Measurements from ENCODE around the gene PTPN1.

The PTPN1 gene

GRCh38 chr20:50467718-50468356, 42.3 kb upstream of the PTPN1 start:
- no peak for TF ChIP-seq CTCF (IDR thresholded peaks at IDR 0.05; ENCODE audit: low read depth, low read length)
- H3K4me3 ChIP-seq (ENCODE audit: low read depth, low read length): no peak overlapping the region

GRCh38 chr20:50468378-50468798, 41.8 kb upstream of the PTPN1 start:
- no peak overlapping the region for H3K4me3 ChIP-seq (ENCODE audit: low read depth, low read length)

GRCh38 chr20:50469176-50469723, 40.9 kb upstream of the PTPN1 start:
- no peak for TF ChIP-seq CTCF (IDR thresholded peaks at IDR 0.05; ENCODE audit: low read depth, low read length)
- H3K4me3 ChIP-seq (ENCODE audit: low read depth, low read length): no peak overlapping the region

More at GRCh38 chr20:50468378-50468798, 41.8 kb upstream of the PTPN1 start:
- TF ChIP-seq CTCF (IDR thresholded peaks at IDR 0.05; ENCODE audit: low read depth, low read length): no peak

- TF ChIP-seq CTCF (IDR thresholded peaks at IDR 0.05; ENCODE audit: low read depth, low read length): no peak
- H3K4me3 ChIP-seq (ENCODE audit: low read depth, low read length): no peak overlapping the region
Measured at GRCh38 chr20:50469796-50470195, 40.4 kb upstream of the PTPN1 start.

- H3K4me3 ChIP-seq (ENCODE audit: low read depth, low read length): no peak overlapping the region
- TF ChIP-seq CTCF (IDR thresholded peaks at IDR 0.05; ENCODE audit: low read depth, low read length): no peak
Measured at GRCh38 chr20:50470264-50470858, 39.8 kb upstream of the PTPN1 start.

GRCh38 chr20:50471231-50471630, 39.0 kb upstream of the PTPN1 start:
- H3K4me3 ChIP-seq (ENCODE audit: low read depth, low read length): no peak overlapping the region
- TF ChIP-seq CTCF (IDR thresholded peaks at IDR 0.05; ENCODE audit: low read depth, low read length): no peak
